ENCODE results near the gene PDPK1.

- TF ChIP-seq, protein P1, sequence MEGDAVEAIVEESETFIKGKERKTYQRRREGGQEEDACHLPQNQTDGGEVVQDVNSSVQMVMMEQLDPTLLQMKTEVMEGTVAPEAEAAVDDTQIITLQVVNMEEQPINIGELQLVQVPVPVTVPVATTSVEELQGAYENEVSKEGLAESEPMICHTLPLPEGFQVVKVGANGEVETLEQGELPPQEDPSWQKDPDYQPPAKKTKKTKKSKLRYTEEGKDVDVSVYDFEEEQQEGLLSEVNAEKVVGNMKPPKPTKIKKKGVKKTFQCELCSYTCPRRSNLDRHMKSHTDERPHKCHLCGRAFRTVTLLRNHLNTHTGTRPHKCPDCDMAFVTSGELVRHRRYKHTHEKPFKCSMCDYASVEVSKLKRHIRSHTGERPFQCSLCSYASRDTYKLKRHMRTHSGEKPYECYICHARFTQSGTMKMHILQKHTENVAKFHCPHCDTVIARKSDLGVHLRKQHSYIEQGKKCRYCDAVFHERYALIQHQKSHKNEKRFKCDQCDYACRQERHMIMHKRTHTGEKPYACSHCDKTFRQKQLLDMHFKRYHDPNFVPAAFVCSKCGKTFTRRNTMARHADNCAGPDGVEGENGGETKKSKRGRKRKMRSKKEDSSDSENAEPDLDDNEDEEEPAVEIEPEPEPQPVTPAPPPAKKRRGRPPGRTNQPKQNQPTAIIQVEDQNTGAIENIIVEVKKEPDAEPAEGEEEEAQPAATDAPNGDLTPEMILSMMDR (IDR thresholded peaks at IDR 0.05), result no peak
- TF ChIP-seq ZFX (IDR thresholded peaks at IDR 0.05; ENCODE audit: borderline replicate concordance), result no peak
These were observed 37.3 kb upstream of the PDPK1 start for GRCh38 chr16:2500430-2500917.
